GM18517 (cell line): Measurements from ENCODE around the gene PPIA.
A peak's percentile ranks its signal among the peaks of the same experiment; 100 is the strongest.
"Not testable (repeated sequence)": the region's sequence is repeated elsewhere in the genome, so short reads cannot be mapped to it uniquely, and the experiment has no call there.

Experiments
- ATAC-seq: cut with Tn5 transposase; IDR thresholded peaks from one replicate; pipeline ENCODE4 v1.9.1; 2021; ENCODE audit warnings: mild to moderate bottlenecking, moderate library complexity; ENCODE audit not compliant: unreplicated experiment

Gene PPIA

GRCh38 chr7:44762726-44763522 is 33.6 kb upstream of the PPIA start:
- no peak for ATAC-seq

GRCh38 chr7:44764081-44764480 is 32.4 kb upstream of the PPIA start:
- no peak for ATAC-seq

- ATAC-seq = no peak
These were observed 31.6 kb upstream of the PPIA start for GRCh38 chr7:44764665-44765578.

GRCh38 chr7:44765579-44766415 is 30.7 kb upstream of the PPIA start:
- ATAC-seq = no peak

GRCh38 chr7:44766416-44766801 is 30.1 kb upstream of the PPIA start:
- no peak for ATAC-seq

GRCh38 chr7:44767134-44767911 is 29.2 kb upstream of the PPIA start:
- ATAC-seq = no peak

GRCh38 chr7:44767912-44768627 is 28.4 kb upstream of the PPIA start:
- no peak for ATAC-seq

- no peak for ATAC-seq
These were observed 27.7 kb upstream of the PPIA start for GRCh38 chr7:44768628-44769371.

- no peak for ATAC-seq
These were observed 27.1 kb upstream of the PPIA start for GRCh38 chr7:44769376-44769775.

- peak; percentile 83 for ATAC-seq
These were observed 26.6 kb upstream of the PPIA start for GRCh38 chr7:44769776-44770294.

- ATAC-seq = no peak
These were observed 25.1 kb upstream of the PPIA start for GRCh38 chr7:44771358-44771757.

GRCh38 chr7:44772440-44772839 is 24.0 kb upstream of the PPIA start:
- no peak for ATAC-seq

- ATAC-seq = no peak
These were observed 23.6 kb upstream of the PPIA start for GRCh38 chr7:44772867-44773266.

- ATAC-seq = not testable (repeated sequence)
These were observed 22.0 kb upstream of the PPIA start for GRCh38 chr7:44774486-44774885.

- ATAC-seq = no peak
These were observed 20.9 kb upstream of the PPIA start for GRCh38 chr7:44775383-44776107.

GRCh38 chr7:44776211-44776610 is 20.3 kb upstream of the PPIA start:
- ATAC-seq = no peak

GRCh38 chr7:44782460-44782859 is 14.0 kb upstream of the PPIA start:
- no peak for ATAC-seq

GRCh38 chr7:44783407-44783806 is 13.1 kb upstream of the PPIA start:
- ATAC-seq = no peak
